ENCODE results near the gene GRIK4. TPM values are rescaled to one million over a fixed set of nuclear protein-coding genes. Genes with fewer than 3 reads are reported as not detected.

GRIK4 gene
- total RNA-seq, 1 experiment from 2014 or later, result not detected

DNA sequence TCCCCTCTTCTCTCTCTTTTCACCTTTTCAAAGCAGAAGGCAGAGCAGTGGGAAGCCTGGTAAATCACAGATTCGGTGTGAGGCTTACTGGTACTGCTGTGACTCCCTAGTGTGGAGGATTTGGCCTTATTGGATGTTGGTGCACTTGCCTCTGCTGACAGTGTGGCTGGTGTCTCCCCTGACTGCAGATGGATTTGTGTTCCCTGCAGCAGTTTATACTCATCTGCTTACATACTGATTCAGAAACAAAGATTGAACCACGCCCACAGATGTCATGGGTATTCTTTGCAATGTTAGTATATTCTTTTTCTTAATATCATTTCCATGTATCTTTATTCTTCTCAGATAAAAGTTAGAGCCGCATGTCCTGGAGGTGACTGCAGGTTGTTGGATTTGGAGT, 26.8 kb upstream of the GRIK4 start:
- DNase-seq, result no peak
- no peak overlapping the region for H2AFZ ChIP-seq (ENCODE audit: low read length)
- no peaks in the 10 kb centered on the region for H3K9me2 ChIP-seq (replicated peaks; ENCODE audit: insufficient read depth, low read length)
- no peak overlapping the region for H3K4me2 ChIP-seq (ENCODE audit: low read depth, low read length, poor library complexity, severe bottlenecking)
- no peaks in the 10 kb centered on the region for H3K79me2 ChIP-seq (ENCODE audit: low read length)
- H3K9me3 ChIP-seq (ENCODE audit: low read length), result no peaks in the 10 kb centered on the region
- no peak overlapping the region for H3K27ac ChIP-seq (ENCODE audit: low read length)
- no peaks in the 10 kb centered on the region for H3K27me3 ChIP-seq (ENCODE audit: low read length)
- no peak overlapping the region for H3K4me3 ChIP-seq (ENCODE audit: low read length)
- H3K4me1 ChIP-seq (ENCODE audit: low read length), result no peaks in the 10 kb centered on the region
- H3K9ac ChIP-seq (ENCODE audit: low read length), result no peak overlapping the region
- H4K20me1 ChIP-seq (ENCODE audit: insufficient read depth, low read depth, low read length), result no peaks in the 10 kb centered on the region
- H3K36me3 ChIP-seq (ENCODE audit: insufficient read depth, low read length), result no peaks in the 10 kb centered on the region

DNA sequence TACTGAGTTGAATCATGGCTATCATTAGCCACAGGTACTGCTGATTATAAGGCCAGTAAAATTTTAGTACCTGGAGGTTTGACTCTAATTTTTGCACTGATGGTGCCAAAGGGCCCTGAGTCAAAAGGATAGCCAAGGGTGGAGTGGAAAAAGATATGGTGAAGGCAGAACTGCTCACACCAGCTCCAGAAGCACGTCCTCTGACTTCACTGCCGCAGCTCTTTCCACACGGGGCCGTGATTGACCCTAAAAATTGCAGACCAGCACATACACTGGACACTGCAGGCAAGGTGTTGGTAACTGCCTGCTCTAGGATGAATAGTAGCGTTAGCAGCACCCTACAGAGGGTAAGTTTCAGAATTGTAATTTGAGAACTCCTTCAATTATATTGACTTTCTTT, 25.4 kb upstream of the GRIK4 start:
- Histone ChIP-seq H3K4me1 (ENCODE audit: low read length) (no peaks in the 10 kb centered on the region), H3K9me3 (ENCODE audit: low read length) (no peaks in the 10 kb centered on the region), H4K20me1 (ENCODE audit: insufficient read depth, low read depth, low read length) (no peaks in the 10 kb centered on the region), H3K4me3 (ENCODE audit: low read length) (no peak overlapping the region), H3K79me2 (ENCODE audit: low read length) (no peaks in the 10 kb centered on the region), H3K36me3 (ENCODE audit: insufficient read depth, low read length) (no peaks in the 10 kb centered on the region), H3K9ac (ENCODE audit: low read length) (no peak overlapping the region), H3K9me2 (replicated peaks; ENCODE audit: insufficient read depth, low read length) (no peaks in the 10 kb centered on the region), H3K4me2 (ENCODE audit: low read depth, low read length, poor library complexity, severe bottlenecking) (no peak overlapping the region), H2AFZ (ENCODE audit: low read length) (no peak overlapping the region), H3K27me3 (ENCODE audit: low read length) (no peaks in the 10 kb centered on the region), H3K27ac (ENCODE audit: low read length) (no peak overlapping the region)
- no peak for DNase-seq

DNA sequence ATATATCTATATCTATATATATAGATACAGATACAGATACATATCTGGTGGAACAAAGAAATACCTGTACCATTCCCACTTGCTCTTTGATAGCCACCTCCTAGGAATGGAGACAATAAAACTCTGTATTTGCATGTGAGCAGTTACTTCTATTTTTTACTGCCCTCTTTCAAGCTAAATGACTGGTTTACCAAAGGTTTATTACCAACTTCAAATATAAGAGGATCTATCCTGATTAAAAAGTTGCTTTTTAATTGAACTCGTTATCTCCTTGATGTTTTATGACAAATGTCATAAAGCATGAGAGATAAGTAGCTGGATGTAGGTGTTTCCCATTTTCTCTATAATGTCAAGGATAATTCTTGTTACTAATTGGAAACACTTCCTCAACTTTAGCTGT, 21.7 kb upstream of the GRIK4 start:
- Histone ChIP-seq H3K27me3 (ENCODE audit: low read length) (no peaks in the 10 kb centered on the region), H4K20me1 (ENCODE audit: insufficient read depth, low read depth, low read length) (no peaks in the 10 kb centered on the region), H3K9ac (ENCODE audit: low read length) (no peak overlapping the region), H3K4me2 (ENCODE audit: low read depth, low read length, poor library complexity, severe bottlenecking) (no peak overlapping the region), H3K27ac (ENCODE audit: low read length) (no peak overlapping the region), H3K4me3 (ENCODE audit: low read length) (no peak overlapping the region), H2AFZ (ENCODE audit: low read length) (no peak overlapping the region), H3K9me3 (ENCODE audit: low read length) (no peaks in the 10 kb centered on the region), H3K4me1 (ENCODE audit: low read length) (peaks cover 3% of the 10 kb centered on the region; the same call in 1 of the 2 replicates), H3K79me2 (ENCODE audit: low read length) (no peaks in the 10 kb centered on the region), H3K9me2 (replicated peaks; ENCODE audit: insufficient read depth, low read length) (no peaks in the 10 kb centered on the region), H3K36me3 (ENCODE audit: insufficient read depth, low read length) (no peaks in the 10 kb centered on the region)
- DNase-seq, result no peak

DNA sequence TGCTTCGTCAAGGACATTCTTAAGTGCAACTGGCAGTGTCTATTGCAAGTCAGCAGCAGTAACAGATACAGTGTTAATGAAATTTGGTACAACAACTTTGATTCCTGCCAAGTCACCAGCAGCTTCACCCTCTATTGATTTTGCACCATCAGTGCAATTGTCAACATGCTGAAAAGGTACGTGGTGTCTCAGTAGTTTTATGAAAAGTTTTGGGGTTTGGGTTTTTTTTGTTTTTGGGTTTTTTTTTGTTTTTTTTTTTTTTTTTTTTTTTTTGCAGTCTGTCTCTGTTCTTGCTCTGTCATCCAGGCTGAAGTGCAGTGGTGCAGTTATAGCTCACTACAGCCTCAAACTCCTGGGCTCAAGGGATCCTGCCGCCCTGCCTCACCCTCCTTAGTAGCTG, 19.1 kb upstream of the GRIK4 start:
- Histone ChIP-seq H3K4me2 (ENCODE audit: low read depth, low read length, poor library complexity, severe bottlenecking) (no peak overlapping the region), H2AFZ (ENCODE audit: low read length) (no peak overlapping the region), H4K20me1 (ENCODE audit: insufficient read depth, low read depth, low read length) (no peaks in the 10 kb centered on the region), H3K9me3 (ENCODE audit: low read length) (no peaks in the 10 kb centered on the region), H3K4me1 (ENCODE audit: low read length) (peaks cover 3% of the 10 kb centered on the region; the same call in 1 of the 2 replicates), H3K79me2 (ENCODE audit: low read length) (no peaks in the 10 kb centered on the region), H3K9ac (ENCODE audit: low read length) (no peak overlapping the region), H3K9me2 (replicated peaks; ENCODE audit: insufficient read depth, low read length) (no peaks in the 10 kb centered on the region), H3K27me3 (ENCODE audit: low read length) (no peaks in the 10 kb centered on the region), H3K36me3 (ENCODE audit: insufficient read depth, low read length) (no peaks in the 10 kb centered on the region), H3K27ac (ENCODE audit: low read length) (no peak overlapping the region), H3K4me3 (ENCODE audit: low read length) (no peak overlapping the region)
- DNase-seq, result no peak

DNA sequence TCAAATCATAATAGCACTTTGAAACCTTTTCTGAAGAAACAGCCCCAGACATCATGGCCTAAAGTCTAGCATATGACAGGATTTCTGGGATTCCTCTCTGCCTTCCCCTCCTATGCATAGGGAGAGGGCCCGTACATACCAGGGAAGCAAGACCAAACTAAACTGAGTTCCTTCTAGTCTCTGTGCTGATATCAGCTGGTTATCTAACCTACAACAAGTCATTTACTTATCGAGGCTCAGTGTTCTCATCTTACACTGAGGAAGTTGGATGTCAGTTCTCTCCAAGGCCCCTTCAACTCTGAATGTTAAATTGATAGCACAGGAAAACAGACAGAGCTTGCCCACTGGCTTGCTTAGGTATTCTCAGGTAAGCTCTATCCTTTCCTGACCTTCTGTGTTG, 17.0 kb upstream of the GRIK4 start:
- Histone ChIP-seq H3K4me3 (ENCODE audit: low read length) (no peak overlapping the region), H3K27me3 (ENCODE audit: low read length) (no peaks in the 10 kb centered on the region), H3K36me3 (ENCODE audit: insufficient read depth, low read length) (no peaks in the 10 kb centered on the region), H3K9me2 (replicated peaks; ENCODE audit: insufficient read depth, low read length) (no peaks in the 10 kb centered on the region), H3K9me3 (ENCODE audit: low read length) (no peaks in the 10 kb centered on the region), H4K20me1 (ENCODE audit: insufficient read depth, low read depth, low read length) (no peaks in the 10 kb centered on the region), H3K27ac (ENCODE audit: low read length) (no peak overlapping the region), H3K4me2 (ENCODE audit: low read depth, low read length, poor library complexity, severe bottlenecking) (no peak overlapping the region), H3K79me2 (ENCODE audit: low read length) (no peaks in the 10 kb centered on the region), H2AFZ (ENCODE audit: low read length) (no peak overlapping the region), H3K4me1 (ENCODE audit: low read length) (peaks cover 3% of the 10 kb centered on the region; the same call in 1 of the 2 replicates), H3K9ac (ENCODE audit: low read length) (no peak overlapping the region)
- no peak for DNase-seq

DNA sequence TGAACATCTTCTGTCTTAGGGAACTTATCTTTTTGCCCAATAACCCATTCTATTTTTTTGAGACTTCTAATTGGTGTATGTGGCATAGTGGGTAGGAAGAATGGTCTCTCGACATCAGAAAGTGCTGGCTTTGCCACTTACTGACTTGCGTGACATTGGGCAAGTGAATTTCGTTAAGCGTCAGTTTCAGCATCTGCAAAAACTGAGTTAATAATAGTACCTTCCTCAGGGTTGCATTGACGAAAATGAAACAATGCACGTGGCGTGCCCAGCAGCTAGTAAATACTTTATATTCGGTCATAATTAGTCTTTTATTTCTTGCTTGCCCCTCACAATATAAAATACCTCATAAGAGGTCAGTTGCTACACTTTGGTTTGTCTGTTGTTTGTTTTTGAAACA, 12.5 kb upstream of the GRIK4 start:
- H3K79me2 ChIP-seq (ENCODE audit: low read length), result no peaks in the 10 kb centered on the region
- no peaks in the 10 kb centered on the region for H4K20me1 ChIP-seq (ENCODE audit: insufficient read depth, low read depth, low read length)
- no peak overlapping the region for H3K27ac ChIP-seq (ENCODE audit: low read length)
- H3K4me1 ChIP-seq (ENCODE audit: low read length), result peaks cover 3% of the 10 kb centered on the region; the same call in 1 of the 2 replicates
- no peak overlapping the region for H3K4me2 ChIP-seq (ENCODE audit: low read depth, low read length, poor library complexity, severe bottlenecking)
- H3K4me3 ChIP-seq (ENCODE audit: low read length), result no peak overlapping the region
- no peak for DNase-seq
- no peaks in the 10 kb centered on the region for H3K9me2 ChIP-seq (replicated peaks; ENCODE audit: insufficient read depth, low read length)
- H2AFZ ChIP-seq (ENCODE audit: low read length), result no peak overlapping the region
- H3K9ac ChIP-seq (ENCODE audit: low read length), result no peak overlapping the region
- H3K36me3 ChIP-seq (ENCODE audit: insufficient read depth, low read length), result no peaks in the 10 kb centered on the region
- H3K27me3 ChIP-seq (ENCODE audit: low read length), result no peaks in the 10 kb centered on the region
- H3K9me3 ChIP-seq (ENCODE audit: low read length), result no peaks in the 10 kb centered on the region

DNA sequence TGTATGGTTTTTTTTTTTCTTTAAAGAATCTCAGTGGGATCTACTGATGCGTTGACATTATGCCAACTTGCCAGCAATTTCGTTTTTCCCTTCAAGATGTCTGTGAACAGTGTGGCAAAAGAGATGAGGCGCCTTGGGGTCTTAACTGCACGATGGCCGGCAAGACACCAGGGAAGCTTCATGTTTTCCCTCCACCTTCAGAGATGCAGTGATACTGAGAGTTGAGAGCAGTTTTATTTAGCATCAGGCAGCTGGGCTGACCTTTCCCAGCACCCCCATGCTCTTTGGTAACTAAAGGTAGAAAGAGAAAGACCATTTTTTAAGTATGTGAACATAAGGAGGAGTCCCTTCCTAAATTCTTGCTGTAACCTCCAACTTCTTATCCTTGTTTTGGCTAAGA, 11.7 kb upstream of the GRIK4 start:
- no peak overlapping the region for H3K4me2 ChIP-seq (ENCODE audit: low read depth, low read length, poor library complexity, severe bottlenecking)

DNA sequence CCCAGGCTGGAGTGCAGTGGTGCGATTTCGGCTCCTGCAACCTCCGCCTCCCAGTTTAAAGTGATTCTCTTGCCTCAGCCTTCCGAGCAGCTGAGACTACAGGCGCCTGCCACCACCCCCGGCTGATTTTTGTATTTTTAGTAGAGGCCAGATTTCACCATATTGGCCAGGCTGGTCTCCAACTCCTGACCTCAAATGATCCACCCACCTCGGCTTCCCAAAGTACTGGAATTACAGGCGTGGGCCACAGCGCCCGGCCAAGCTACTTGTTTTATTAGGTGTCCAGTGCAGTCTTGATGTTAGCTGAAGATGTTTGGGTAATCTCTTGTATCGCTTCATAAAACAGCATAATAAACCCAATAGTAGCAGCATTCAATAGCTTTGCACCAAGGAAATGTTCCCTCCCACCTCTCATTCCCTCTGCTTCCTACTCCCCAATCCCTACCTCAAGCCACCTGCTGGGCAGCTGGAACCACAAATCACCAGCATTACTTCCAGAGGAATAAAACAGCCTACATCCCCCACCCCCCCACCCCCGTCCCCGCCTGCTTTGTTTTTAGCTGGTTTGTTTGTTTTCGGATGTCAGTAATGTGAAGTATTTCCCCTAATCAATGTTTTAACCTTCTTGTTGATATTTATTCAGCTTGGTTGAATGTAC, 11.0 kb upstream of the GRIK4 start:
- Histone ChIP-seq H3K9me3 (ENCODE audit: low read length) (no peaks in the 10 kb centered on the region), H3K9me2 (replicated peaks; ENCODE audit: insufficient read depth, low read length) (no peaks in the 10 kb centered on the region), H2AFZ (ENCODE audit: low read length) (no peak overlapping the region), H4K20me1 (ENCODE audit: insufficient read depth, low read depth, low read length) (no peaks in the 10 kb centered on the region), H3K4me3 (ENCODE audit: low read length) (no peak overlapping the region), H3K4me1 (ENCODE audit: low read length) (no peaks in the 10 kb centered on the region), H3K27ac (ENCODE audit: low read length) (no peak overlapping the region), H3K27me3 (ENCODE audit: low read length) (no peaks in the 10 kb centered on the region), H3K9ac (ENCODE audit: low read length) (no peak overlapping the region), H3K79me2 (ENCODE audit: low read length) (no peaks in the 10 kb centered on the region), H3K36me3 (ENCODE audit: insufficient read depth, low read length) (no peaks in the 10 kb centered on the region), H3K4me2 (ENCODE audit: low read depth, low read length, poor library complexity, severe bottlenecking) (no peak overlapping the region)
- DNase-seq, result no peak

More for the DNA sequence above, 11.7 kb upstream of the GRIK4 start:
- no peaks in the 10 kb centered on the region for H3K36me3 ChIP-seq (ENCODE audit: insufficient read depth, low read length)
- no peaks in the 10 kb centered on the region for H3K9me3 ChIP-seq (ENCODE audit: low read length)
- H2AFZ ChIP-seq (ENCODE audit: low read length), result no peak overlapping the region
- no peaks in the 10 kb centered on the region for H3K79me2 ChIP-seq (ENCODE audit: low read length)
- H3K27ac ChIP-seq (ENCODE audit: low read length), result no peak overlapping the region
- no peaks in the 10 kb centered on the region for H4K20me1 ChIP-seq (ENCODE audit: insufficient read depth, low read depth, low read length)
- H3K4me1 ChIP-seq (ENCODE audit: low read length), result no peaks in the 10 kb centered on the region
- H3K9ac ChIP-seq (ENCODE audit: low read length), result no peak overlapping the region
- H3K9me2 ChIP-seq (replicated peaks; ENCODE audit: insufficient read depth, low read length), result no peaks in the 10 kb centered on the region
- H3K4me3 ChIP-seq (ENCODE audit: low read length), result no peak overlapping the region
- DNase-seq, result no peak
- H3K27me3 ChIP-seq (ENCODE audit: low read length), result no peaks in the 10 kb centered on the region

Measured in Karpas-422 (cell line).